ENCODE data around the gene CALML6.

Gene CALML6

GRCh38 chr1:1910033-1910465, 5.0 kb upstream of the CALML6 start:
- peak overlapping the region; percentile 47 for H3K4me3 ChIP-seq (ENCODE audit: low read depth, low read length)
- in situ Hi-C loops (cut with HindIII; ENCODE audit: low sequenced_read_pairs), result no loop called here
- DNase-seq (ENCODE audit: low read depth, low spot score), result no peak
- TF ChIP-seq CTCF (IDR thresholded peaks at IDR 0.05; ENCODE audit: low read depth, low read length), result no peak

- TF ChIP-seq CTCF (IDR thresholded peaks at IDR 0.05; ENCODE audit: low read depth, low read length), result no peak
- no peak overlapping the region for H3K4me3 ChIP-seq (ENCODE audit: low read depth, low read length)
- in situ Hi-C loops (cut with HindIII; ENCODE audit: low sequenced_read_pairs), result no loop called here
- no peak for DNase-seq (ENCODE audit: low read depth, low spot score)
Measured at GRCh38 chr1:1910651-1911331, 4.3 kb upstream of the CALML6 start.

GRCh38 chr1:1911350-1912041, 3.6 kb upstream of the CALML6 start:
- no peak for TF ChIP-seq CTCF (IDR thresholded peaks at IDR 0.05; ENCODE audit: low read depth, low read length)
- no peak for DNase-seq (ENCODE audit: low read depth, low spot score)
- no peak overlapping the region for H3K4me3 ChIP-seq (ENCODE audit: low read depth, low read length)
- in situ Hi-C loops (cut with HindIII; ENCODE audit: low sequenced_read_pairs), result no loop called here

- in situ Hi-C loops (cut with HindIII; ENCODE audit: low sequenced_read_pairs), result no loop called here
- no peak for DNase-seq (ENCODE audit: low read depth, low spot score)
- H3K4me3 ChIP-seq (ENCODE audit: low read depth, low read length), result no peak overlapping the region
- TF ChIP-seq CTCF (IDR thresholded peaks at IDR 0.05; ENCODE audit: low read depth, low read length), result no peak
Measured at GRCh38 chr1:1914101-1914970, 724 bp upstream of the CALML6 start.

- in situ Hi-C loops (cut with HindIII; ENCODE audit: low sequenced_read_pairs), result no loop called here
- DNase-seq (ENCODE audit: low read depth, low spot score), result no peak
- H3K4me3 ChIP-seq (ENCODE audit: low read depth, low read length), result no peak overlapping the region
- no peak for TF ChIP-seq CTCF (IDR thresholded peaks at IDR 0.05; ENCODE audit: low read depth, low read length)
Measured at GRCh38 chr1:1915911-1916840, 1.1 kb downstream of the CALML6 start.

Measured in astrocyte of the spinal cord (primary cell).